T47D (cell line): ENCODE data around the gene TMEM184C.

Source experiments
- DNase-seq, 2 experiments: peaks; one replicate each; pipeline versions ENCODE4 v3.0.0 to v3.0.0-alpha.2; 2011 to 2012; ENCODE audit warnings: low read depth in 1 of 2, low spot score in 1 of 2
- JUND ChIP-seq: IDR thresholded peaks from 2 replicates; pipeline ENCODE4 v1.6.1; 2012; ENCODE audit warnings: low read depth
- in situ Hi-C: cut with HindIII; loops from 2 replicates; pipeline ENCODE4 v1.10.0; 2016; ENCODE audit warnings: low sequenced_read_pairs, low pct_unique_long_range_greater_than_20kb

The TMEM184C gene

GRCh38 chr4:147643616-147644015 is 26.4 kb downstream of the TMEM184C start:
- DNase-seq: no peak
- TF ChIP-seq JUND: no peak
- in situ Hi-C loops: no loop called here

GRCh38 chr4:147644471-147644870 is 27.3 kb downstream of the TMEM184C start:
- no peak for TF ChIP-seq JUND
- no peak for DNase-seq
- in situ Hi-C loops: no loop called here

GRCh38 chr4:147645099-147645498 is 27.9 kb downstream of the TMEM184C start:
- no peak for TF ChIP-seq JUND
- no peak for DNase-seq
- in situ Hi-C loops: no loop called here

GRCh38 chr4:147648656-147649055 is 31.5 kb downstream of the TMEM184C start:
- TF ChIP-seq JUND: no peak
- in situ Hi-C loops: no loop called here
- DNase-seq: no peak

DNA sequence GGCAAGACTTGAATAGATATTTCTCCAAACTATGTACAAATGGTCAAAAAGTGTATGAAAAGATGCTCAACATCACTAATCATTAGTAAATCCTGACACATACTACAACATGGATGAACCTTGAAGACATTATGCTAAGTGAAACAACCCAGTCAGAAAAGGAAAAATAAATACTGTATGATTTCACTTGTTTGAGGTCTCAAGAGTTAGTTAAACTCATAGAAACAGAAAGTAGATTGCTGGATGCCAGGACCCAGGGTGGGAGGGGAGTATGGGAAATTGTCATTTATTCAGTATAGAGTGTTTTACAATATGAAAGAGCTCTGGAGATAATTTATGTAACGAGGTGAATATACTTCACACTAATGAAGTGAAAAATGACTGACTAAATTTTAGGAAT is 34.4 kb downstream of the TMEM184C start:
- in situ Hi-C loops: no loop called here
- TF ChIP-seq JUND: no peak
- no peak for DNase-seq

- in situ Hi-C loops: no loop called here
- DNase-seq: no peak
- TF ChIP-seq JUND: no peak
These were observed 38.4 kb downstream of the TMEM184C start for GRCh38 chr4:147655639-147656038.

DNA sequence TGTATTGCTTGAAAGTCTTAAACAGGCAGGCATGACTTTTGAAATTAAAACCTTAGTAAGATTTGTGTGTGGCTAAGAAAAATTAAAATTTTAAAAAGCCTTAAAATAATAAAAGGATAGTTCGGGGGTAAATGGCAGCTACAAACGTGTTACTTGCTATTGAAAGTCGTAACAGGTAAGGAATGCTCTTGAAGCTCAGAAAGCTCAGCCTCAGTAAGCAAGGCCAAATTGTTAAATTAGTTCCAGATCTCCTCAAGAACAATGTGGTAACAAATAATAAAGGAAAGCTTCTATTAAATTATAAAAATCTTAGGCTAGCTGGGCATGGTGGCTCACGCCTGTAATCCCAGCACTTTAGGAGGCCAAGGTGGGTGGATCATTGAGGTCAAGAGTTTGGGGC is 41.3 kb downstream of the TMEM184C start:
- in situ Hi-C loops: no loop called here
- TF ChIP-seq JUND: no peak
- no peak for DNase-seq

GRCh38 chr4:147674073-147674472 is 56.9 kb downstream of the TMEM184C start:
- in situ Hi-C loops: no loop called here
- no peak for DNase-seq
- TF ChIP-seq JUND: no peak

DNA sequence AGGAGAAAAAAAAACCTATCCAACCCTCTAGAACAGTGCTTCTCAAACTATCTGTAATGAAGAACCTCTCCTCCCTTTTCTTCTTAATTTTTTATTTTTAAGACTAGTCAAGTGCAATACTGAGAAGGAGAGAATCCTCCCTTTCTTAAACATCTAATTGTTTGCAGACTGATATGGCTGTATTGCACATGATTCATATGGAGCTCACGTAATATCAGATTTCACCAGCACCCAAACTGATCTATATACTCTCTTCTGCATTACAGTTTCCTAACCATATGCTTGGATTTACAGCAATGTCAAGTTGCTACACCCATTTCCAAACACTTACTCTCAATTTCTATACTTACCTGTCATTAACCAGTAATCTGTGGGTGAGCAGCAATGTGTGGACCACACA is 57.3 kb downstream of the TMEM184C start:
- no peak for DNase-seq
- no peak for TF ChIP-seq JUND
- in situ Hi-C loops: no loop called here

DNA sequence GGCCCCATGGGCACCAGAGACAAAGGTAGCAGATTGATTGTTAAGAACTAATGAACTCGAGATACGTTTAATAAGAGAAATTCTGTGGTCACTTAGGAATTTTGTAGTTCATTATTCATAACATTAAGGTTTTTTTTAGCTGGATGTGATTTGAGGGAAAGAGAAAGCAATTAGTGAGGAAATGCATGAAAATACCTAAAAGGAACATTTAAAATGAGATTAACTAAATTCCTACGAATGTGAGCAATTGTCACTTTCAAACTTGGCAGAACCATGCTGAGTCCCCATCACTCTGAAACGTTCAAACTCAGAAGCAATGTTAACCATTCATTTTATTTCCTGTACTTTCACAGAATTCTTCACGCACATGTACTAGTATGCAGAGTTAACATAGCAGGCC is 60.9 kb downstream of the TMEM184C start:
- no peak for DNase-seq
- TF ChIP-seq JUND: no peak
- in situ Hi-C loops: no loop called here

DNA sequence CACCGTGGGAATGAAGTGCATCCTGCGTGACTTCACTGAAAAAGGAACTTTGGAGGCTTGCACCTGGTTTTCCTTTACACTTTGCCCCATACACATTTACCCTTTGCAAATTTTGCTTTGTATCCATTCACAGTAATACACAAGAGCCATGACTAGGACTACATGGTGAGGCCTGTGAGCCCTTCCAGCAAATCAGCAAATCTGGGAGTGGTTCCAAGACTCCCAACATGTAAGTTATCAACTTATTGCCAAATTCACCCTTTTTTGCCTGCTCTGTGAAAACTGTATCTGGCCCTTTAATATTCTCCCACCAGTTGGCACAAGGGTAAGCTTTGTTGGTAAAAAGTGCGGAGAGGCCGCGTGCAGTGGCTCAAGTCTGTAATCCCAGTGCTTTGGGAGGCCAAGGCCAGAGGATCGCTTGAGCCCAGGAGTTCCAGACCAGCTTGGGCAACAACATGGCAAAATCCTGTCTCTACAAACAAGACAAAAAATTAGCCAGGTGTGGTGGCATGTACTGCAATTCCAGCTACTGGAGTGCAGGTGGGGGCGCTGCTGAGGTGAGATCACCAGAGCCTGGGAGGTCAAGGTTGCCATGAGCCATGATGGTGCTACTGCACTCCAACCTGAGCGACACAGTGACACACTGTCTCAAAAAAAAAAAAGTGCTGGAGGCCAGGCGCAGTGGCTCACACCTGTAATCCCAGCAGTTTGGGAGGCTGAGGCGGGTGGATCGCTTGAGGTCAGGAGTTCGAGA is 61.8 kb downstream of the TMEM184C start:
- TF ChIP-seq JUND: no peak
- in situ Hi-C loops: no loop called here
- peak in 1 of 2 experiments; percentile 16 for DNase-seq

GRCh38 chr4:147682755-147683154 is 65.6 kb downstream of the TMEM184C start:
- in situ Hi-C loops: no loop called here
- no peak for DNase-seq
- no peak for TF ChIP-seq JUND

GRCh38 chr4:147683188-147683591 is 66.0 kb downstream of the TMEM184C start:
- no peak for TF ChIP-seq JUND
- in situ Hi-C loops: no loop called here
- DNase-seq: peak; percentile 4 to 7

DNA sequence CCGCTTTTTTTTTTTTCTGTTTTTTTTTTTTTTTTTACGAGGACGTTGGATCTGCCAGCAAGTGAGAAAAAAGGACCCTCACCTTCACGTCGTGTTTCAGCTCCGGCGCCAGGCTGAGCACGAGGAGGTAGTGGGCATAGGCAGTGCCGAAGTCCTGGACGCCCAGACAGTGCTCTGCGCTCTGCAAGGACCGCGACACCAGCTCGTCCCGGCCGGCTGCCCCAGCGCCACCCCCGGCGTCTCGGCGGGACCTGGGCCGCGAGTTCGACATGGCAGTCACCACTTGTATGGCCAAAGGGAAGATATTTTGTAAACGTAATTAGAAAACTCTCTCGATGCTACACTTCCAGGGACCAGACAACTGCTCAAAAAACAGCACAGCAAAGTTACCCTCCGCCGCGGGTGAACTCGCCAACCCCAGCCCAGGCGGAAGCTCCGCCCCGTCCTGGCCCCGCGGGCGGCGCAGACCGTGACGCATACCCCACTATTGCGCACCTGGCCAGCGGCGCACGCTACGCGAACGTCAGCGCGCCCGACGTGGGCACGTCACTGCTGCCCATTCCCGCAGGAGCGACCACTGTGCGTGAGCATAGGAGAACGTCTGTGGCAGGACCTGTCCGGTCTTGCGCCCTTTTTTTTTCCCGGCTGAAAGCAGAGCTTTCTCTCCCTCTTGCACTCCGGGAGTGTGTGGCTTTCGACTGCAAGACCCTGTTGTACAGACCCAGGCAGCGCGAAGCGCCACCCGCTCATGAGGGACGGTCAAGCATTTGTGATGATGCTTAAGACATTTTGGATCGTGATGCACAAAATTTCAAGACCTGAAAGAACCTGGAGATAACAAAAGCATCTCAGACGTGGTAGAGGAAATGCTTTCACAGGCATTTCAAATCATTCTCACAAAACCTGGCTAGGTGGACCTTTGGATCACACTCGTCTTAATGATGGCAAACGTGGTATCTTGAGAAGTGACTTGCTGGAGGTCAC is 66.8 kb downstream of the TMEM184C start, which contains the start of gene PRMT9:
PRMT9 (minus strand) TSS at position 447 of the 984 bp plus-strand sequence; CDS start at position 271, 176 bp downstream.
- in situ Hi-C loops: no loop called here
- no peak for TF ChIP-seq JUND
- peak; percentile 81 to 88 for DNase-seq
